HG03139 (cell line): ENCODE measurements around the gene ZSCAN21.

Experiments
- ATAC-seq: cut with Tn5 transposase; IDR thresholded peaks from one replicate; pipeline ENCODE4 v1.9.1; 2021; ENCODE audit not compliant: unreplicated experiment

ZSCAN21 gene

DNA sequence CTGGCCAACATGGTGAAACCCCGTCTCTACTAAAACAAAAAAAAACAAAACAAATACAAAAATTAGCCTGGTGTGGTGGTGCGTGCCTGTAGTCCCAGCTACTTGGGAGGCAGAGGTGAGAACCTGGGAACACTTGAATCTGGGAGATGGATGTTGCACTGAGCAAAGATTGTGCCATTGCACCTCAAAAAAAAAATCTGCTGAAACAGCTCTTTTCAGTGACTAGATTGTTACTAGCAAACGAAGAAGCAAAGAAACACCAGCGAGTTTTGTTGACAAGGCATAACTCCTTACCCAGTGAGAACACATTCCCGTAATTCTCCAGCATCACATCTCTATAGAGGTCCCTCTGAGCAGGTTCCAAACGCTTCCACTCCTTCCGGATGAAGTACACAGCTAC is 25.3 kb downstream of the ZSCAN21 start:
- ATAC-seq, result no peak

DNA sequence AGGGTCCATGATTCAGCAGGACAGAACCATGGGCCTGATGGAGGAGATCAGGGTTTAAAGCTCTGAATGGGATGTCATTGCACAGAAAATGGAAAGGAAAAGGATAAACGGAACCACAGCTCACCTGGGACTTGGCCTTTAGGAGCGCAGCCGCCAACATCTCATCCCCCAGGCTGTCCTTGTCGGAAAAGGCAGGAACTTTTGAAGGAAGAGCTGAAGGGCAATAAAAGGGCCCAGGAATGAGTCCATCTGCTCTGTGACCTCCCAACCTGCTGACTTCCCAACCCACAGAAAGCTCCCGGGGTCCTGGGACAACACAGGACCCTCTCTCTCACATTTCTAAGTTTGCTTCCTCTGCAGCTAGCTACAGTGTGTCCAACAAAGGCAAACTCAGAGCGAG is 25.8 kb downstream of the ZSCAN21 start:
- no peak for ATAC-seq

DNA sequence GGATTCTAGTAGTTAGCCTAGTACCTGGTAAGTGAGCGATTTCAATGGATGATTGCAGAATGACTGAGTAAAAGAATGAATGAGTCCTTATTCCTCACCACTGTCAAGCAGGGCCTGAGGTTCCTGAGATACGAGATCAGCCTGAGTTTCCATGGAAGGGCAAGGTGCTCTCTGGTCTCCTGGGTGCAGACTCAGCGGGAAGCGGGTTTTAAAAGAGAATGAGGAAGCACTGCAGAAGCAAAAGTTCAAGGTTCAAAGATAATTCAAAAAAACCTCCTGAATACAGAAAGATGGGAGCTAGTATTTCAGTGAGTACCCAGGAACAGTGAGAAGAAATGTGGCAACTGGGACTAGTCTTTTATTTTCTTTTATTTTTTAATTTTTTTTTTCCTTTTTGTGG is 27.6 kb downstream of the ZSCAN21 start:
- no peak for ATAC-seq

DNA sequence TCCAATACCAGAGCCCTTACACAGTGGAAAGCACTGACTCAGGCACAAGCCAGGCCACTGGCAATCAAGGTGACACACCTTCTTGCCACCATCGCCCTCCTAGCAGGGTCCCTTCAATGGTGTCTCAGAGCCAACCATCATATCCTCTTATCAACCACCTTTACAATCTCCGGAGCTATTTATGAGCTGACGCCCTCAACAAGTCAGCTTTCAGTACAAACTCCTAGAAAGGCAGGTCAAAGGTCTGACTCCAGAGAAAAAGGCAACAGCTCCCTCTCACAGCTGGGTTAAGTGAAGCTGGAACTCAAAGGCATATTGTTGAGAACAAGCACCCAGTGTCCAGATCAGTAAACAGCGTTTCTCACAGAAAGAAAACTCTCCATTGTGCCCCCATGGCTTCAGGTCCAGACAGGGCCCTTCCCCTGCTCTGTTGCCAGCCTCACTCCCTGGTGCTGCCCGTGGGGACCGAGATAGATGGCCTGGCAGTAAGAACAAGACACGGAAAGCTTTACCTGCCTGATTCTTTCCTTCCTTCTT is 29.5 kb downstream of the ZSCAN21 start:
- no peak for ATAC-seq

DNA sequence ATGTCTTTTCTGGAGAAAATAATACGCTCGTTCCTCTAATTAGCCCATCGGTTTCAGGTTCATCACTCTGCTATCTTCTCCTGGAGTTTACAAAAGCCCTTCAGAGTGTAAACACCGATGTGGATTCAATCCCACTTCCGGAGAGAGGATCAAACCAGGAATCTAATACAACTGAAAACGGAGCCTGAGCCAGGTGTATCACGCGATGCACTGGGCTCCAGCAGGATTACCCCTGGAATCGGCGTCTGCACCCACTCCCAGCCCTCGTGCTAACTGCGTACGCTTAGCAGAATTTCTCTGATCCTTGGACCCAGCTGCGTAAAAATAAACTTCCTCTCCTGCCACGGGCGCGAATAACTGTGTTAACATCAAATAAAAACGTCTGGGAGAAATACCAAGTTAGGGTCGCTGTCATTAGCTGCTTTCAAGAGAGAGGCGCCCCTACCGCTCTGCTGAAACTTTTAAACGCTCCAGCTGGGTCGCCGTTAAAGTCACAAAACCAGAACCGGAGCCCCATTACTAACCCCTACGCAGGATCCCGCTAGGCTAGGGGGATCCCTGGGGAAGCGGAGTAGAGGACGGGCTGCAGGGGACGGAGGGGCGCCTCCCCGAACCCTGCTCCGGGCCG is 31.4 kb downstream of the ZSCAN21 start:
- ATAC-seq, result no peak

DNA sequence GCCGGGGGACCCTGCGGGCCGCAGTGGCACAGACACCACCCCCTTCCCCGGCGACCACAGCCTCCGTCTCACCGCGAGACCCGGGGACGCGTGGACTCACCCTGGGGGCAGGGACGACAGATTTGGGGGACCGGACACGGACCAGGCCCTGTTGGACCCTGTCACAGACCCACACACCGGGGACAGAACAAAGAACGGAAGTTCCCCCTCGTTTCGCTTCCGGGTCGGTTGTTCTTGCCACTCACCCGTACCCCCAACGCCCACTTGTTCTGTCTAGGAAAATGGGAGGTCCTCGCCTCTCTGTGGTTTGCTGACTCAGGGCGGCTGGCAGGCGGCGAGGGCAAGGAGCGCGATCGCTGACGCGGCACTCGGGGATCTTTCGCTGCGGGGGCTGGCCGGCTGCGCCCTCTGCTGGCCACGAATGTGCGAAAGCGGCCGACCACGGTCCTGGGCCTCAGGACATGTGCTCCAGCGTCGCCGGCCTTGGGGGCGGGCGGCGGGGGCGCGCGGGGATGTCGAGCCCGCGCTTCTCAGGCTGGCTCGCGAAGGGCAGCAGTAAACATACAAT is 32.0 kb downstream of the ZSCAN21 start, which contains the start of gene ZNF3:
TSS of gene ZNF3 (minus strand) at position 189 of the 568 bp plus-strand sequence. CDS start 4,366 bp downstream, outside the sequence.
- peak; percentile 70 for ATAC-seq

DNA sequence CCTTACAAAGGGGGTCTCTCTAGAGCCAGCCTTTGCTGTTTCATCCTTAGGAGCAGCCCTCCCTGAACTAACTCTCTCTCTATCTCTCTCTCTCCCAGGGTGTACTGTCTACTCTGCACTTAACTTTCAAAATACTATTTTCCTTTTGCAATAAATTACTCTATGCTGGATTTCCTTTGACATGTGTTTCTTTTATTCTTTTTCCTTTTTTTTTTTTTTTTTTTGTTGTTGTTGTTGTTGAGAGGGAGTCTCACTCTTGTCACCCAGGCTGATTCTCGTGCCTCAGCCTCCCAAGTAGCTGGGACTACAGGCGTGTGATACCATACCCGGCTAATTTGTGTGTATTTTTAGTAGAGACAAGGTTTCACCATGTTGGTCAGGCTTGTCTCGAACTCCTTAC is 33.4 kb downstream of the ZSCAN21 start:
- ATAC-seq, result no peak

DNA sequence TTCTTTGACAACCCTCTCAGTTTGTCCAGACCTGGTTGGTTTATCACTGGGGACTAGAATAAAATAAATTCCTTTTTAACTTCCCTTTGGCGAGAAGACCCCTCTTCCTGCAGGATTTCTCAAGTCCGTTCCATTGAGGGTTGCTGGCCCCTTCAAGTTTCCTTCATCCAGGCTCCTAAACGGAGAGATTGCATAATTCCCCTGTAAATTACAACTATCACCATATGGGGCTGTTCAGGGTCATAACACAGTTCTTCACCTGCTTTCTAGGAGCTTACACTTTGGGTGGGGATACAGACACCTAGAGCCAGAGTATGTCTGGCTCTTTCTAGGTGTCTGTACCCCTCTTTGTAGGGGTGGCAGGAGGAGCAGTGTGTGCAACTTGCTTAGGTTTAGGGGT is 35.9 kb downstream of the ZSCAN21 start:
- ATAC-seq, result no peak

DNA sequence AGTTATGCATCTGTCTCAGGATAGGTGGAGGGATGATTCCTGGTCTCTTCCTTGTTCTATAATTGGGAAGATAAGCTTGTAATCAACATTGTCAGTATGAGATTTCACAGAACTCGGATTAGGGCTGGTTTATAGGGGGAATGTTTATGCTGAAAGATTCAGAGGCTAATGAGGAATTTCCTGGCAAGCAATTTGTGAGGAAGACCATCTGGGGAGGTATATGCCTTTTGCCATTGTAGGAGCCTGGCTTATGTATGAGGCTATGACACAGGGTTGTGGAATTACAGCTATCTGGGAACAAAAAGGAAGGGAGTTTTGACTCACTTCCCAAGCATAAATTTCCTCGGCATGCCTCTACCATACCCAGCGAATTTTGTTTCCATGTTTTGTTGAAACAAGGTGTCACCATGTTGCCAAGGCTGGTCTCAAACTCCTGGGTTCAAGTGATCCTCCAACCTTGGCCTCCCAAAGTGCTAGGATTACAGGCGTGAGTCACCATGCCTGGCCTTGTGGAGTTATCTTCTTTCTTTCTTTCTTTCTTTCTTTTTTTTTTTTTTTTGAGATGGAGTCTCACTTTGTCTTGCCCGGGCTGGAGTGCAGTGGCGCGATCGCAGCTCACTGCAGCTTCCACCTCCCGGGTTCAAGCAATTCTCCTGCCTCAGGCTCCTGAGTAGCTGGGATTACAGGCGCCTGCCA is 37.6 kb downstream of the ZSCAN21 start:
- no peak for ATAC-seq

DNA sequence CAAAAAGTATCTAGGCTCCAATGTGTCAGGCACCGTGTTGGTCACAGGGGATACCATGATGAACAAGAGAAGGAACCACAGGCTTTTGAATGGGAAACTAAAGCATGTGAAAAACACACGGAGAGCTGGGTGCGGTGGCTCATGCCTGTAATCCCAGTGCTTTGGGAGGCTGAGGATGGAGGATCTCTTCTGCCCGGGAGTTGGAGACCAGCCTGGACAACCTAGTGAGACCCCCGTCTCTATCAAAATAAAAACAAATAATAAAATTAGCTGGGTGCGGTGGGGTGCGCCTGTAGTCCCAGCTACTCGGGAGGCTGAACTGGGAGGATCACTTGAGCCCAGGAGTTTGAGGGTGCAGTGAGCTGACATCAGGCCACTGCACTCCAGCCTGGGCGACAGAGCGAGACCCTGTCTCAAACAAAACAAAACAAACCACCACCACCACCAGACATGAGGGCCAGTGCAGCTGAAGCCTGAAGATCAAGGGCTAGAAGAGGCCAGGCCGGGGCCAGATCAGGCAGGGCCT is 38.6 kb downstream of the ZSCAN21 start:
- ATAC-seq, result no peak

DNA sequence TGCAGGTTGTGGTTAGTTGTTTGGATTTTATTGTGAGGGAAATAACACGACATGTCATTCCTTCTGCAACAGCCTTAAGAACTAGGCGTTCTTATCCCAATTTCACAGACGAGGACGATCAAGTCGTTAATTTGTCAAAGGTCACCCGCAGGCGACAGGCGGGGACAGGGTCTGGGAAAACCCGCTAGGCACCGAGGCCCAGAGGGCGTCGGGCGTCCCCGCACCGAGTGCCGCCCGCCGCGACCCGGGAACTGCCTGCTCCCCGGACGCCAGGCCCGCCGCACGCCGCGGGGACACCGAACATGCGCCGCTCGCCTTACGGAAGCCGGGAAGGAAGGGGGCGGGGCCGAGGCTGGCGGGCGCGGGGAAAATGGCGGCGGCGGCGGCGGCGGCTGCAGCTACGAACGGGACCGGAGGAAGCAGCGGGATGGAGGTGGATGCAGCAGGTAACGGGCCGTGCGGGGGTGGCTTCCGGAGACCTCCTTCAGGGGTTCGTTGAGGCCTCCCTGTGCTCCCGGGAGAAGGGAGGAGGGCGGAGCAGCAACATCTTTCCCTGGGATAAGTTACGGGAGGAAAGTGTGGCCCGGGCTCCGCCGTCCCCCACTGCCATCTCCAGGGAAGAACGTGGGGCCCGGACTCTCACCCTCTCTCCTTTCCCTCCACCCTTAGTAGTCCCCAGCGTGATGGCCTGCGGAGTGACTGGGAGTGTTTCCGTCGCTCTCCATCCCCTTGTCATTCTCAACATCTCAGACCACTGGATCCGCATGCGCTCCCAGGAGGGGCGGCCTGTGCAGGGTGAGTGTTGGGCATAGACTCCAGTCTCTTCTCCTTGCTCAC is 39.3 kb downstream of the ZSCAN21 start, which contains the start of gene COPS6:
TSS of gene COPS6 (plus strand) at position 349 of the 837 bp plus-strand sequence. CDS start at position 371, 22 bp downstream.
- no peak for ATAC-seq

DNA sequence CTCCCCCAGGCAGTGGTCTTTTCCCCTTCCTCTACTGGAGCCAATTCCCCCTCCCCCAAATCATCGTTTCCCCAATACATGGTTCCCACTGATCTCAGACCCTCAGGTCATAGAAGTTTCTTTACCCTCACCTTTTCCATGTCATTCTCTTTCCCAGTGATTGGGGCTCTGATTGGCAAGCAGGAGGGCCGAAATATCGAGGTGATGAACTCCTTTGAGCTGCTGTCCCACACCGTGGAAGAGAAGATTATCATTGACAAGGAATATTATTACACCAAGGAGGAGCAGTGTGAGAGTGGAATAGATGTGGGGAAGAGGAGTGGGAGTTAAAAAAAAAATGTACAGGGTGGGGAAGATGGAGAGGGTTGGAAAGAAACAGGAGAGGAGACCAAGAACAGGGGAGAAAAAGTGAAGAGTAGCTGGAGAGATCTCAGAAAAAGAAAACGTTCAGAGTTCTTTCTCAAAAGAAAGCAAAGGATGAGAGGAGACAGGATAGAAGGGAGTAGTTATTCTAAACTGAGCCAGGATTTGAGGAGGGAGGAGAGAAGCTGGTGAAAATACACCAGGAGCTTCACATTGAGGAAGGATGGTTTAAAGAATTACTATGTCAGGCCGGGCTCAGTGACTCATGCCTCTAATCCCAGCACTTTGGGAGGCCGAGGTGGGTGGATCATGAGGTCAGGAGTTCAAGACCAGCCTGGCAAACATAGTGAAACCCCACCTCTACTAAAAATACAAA is 40.1 kb downstream of the ZSCAN21 start:
- ATAC-seq, result no peak

DNA sequence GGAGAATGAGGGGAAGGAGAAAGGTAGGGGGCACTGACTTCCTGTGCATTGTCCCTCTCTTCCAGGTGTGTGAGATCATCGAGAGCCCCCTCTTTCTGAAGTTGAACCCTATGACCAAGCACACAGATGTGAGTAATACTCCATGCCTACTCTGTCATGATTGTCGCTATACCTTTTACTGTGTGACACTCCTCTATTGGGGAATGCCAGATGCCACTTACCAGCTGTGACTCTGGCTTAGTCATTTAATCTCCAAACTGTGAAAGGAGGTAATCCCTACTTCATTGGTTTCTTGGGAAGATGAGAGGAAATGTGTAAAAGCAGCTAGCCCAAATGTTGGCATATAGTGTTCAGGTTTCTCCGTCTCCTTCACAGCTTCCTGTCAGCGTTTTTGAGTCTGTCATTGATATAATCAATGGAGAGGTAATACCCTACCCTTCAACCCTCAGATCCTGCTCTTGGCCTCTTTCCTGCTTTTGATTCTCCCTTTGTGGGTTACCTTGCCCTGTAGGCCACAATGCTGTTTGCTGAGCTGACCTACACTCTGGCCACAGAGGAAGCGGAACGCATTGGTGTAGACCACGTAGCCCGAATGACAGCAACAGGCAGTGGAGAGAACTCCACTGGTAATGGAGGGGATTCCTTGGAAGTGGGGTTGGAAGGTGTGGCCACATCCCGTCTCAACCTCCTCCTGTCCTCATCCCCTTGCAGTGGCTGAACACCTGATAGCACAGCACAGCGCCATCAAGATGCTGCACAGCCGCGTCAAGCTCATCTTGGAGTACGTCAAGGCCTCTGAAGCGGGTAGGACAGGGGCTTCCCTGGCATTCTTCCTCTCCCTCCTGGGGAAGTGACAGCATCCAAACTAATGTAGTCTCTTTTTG is 41.2 kb downstream of the ZSCAN21 start:
- no peak for ATAC-seq

DNA sequence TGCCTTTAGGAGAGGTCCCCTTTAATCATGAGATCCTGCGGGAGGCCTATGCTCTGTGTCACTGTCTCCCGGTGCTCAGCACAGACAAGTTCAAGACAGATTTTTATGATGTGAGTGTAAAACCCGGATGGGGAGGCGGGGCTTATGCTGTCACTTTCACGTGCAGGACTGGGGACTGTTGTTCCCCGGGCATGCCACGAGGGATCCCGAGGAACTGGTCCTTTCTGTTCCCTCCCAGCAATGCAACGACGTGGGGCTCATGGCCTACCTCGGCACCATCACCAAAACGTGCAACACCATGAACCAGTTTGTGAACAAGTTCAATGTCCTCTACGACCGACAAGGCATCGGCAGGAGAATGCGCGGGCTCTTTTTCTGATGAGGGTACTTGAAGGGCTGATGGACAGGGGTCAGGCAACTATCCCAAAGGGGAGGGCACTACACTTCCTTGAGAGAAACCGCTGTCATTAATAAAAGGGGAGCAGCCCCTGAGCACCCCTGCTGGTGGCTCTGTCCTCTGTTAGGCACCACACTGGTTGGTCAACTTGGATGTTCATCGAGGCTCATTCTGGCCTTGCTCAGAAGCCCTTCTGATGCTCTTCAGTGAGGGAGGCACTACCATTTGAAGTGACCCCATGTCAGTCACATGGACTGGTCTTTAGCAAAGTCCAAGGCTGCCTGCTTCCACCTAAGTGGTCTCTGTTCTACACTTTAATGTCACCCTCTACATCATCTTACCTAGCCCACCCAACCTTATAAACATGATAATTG is 42.0 kb downstream of the ZSCAN21 start:
- no peak for ATAC-seq

DNA sequence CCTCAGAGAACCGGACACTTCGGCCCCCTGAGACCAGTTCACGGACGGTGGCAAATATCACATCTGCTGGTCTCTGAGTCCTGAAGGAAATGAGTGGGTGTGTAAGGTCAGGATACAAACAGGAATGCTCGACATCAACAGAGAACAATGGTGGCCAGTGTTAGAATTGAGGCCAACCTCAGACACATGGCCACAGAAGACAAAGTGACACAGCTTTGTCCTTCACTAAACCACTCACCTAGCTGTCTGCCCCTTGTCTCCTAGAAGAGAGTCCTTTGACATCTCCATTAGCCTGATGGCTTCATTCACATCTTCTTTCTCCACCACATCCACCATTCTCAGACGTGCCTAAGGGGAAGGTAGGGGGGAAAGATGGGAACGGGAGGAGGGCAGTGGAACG is 43.5 kb downstream of the ZSCAN21 start:
- ATAC-seq, result no peak

DNA sequence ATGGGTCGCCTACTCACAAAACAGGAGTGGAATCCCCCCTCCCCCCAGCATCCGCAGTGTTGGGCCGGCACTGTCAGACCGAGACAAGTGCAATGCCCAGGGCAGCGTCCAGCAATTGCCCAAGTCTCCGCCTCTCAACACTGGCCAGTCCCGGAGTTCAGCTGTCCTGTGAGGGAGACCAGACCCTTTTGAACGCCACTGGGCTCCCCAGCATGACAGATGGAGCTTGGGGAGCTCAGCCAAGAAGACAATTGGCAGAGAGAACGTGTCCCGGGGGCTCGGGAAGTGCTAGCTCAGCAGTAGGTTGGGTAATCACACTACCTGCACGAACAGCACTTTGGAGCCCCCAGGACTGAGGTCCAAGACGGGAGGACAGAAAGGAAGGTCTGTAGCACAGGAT is 43.9 kb downstream of the ZSCAN21 start:
- ATAC-seq, result no peak

DNA sequence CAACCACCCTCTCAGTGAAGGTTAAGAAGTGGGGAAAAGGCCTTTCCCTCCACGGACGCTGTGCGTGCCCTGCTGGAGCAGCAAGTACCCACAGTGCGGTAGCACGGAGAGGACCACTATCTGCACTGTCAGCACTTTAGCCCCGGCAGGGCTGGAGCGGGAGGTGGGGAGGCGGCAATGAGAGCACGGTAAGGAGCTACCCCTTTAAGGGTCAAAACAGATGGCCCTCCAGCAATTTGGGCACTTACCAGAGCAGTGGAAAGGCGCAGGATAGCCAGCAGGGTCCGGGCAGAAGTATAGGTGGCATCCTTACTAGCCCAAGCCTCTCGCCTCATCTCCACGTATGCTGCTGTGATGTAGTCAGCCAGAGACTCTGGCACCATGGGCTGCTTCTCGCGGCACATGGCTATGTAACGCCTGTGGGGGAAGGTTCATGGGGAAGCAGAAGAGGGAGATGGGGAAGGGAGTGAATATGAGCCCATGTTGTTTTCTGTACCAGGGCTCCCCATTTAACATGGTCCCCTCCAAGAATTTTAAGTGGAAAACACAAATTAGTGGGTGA is 44.4 kb downstream of the ZSCAN21 start:
- no peak for ATAC-seq

DNA sequence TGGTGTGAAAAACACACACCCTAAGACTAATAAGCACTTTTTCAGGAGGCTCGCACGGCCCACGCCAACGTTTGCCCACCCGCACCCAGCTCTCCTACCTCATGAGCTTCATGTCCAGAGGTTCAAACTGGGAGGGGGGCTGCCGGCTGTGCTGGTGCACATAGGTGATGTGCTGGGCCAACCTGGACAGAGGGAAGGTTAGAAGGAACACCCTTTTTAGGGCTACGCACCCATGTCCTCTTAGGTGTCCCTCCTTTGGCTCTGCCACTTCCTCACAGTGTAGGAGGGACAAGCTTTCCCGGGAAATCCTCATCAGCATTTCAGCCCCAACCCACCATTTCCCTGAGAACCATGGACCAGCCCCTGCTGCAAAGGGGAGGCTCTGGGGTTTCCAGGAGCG is 45.7 kb downstream of the ZSCAN21 start:
- no peak for ATAC-seq
